GM21390 (cell line): ENCODE results near the gene CPTP.
A peak's percentile ranks its signal among the peaks of the same experiment; 100 is the strongest.
"Not testable (repeated sequence)": the region's sequence is repeated elsewhere in the genome, so short reads cannot be mapped to it uniquely, and the experiment has no call there.

Experiments
- ATAC-seq: cut with Tn5 transposase; IDR thresholded peaks from one replicate; pipeline ENCODE4 v1.9.1; 2021; ENCODE audit not compliant: unreplicated experiment

CPTP gene

GRCh38 chr1:1360506-1361169, 36.0 kb downstream of the CPTP start:
- no peak for ATAC-seq

DNA sequence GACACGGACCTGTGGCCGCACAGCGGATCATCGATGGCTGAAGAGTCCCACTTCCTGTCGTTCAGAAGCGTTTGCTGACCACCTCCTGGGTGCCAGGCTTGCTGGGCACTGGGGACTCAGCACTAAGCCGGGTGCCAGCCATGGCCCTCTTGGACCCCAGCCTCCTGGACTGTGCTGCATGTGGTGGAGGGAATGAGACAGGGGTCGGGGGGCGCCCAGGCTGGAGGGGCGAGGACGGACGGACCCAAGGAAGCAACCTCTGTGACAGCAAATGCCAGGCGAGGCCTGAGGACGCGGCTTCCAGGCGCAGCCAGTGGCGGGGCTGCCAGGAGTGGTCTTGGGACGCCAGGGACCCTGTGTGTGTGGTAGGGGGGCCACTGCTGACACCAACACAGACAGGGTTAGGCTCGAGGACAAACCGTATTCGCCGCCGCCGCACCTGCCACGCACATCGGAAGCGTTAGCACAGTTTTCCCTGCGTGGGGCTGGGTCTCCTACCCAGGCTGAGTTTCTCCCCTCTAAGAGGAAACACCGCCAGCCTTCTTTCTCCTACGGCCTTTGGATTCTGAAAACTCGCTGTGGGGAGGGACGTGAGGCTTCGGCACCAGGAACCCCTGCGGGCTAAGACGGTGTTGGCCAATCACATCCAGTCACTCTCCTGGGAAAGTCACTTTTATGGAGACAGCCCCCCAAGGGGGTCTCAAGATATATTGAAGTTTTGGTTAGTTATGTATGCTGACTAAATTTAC, 36.8 kb downstream of the CPTP start:
- no peak for ATAC-seq

DNA sequence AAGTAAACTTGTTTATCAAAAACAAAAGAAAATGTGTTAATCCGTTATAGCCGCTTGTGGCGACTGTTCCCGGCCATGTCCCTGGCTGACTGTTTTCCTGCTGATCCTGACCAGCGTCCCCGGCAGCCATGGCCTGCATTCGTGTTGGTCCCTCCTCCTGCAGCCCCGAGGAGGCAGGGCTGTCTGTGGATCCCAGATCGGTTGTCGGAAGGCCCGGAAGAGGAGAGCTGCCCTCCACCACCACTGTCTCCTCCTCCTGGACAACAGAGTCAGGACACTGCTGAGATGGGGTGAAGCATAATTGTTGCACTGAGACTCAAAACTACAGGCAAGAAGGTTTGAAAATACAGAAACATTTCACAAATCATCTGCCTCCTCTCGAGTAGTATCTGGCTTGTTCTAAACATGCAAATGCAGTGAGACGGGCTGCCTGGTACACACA, 37.4 kb downstream of the CPTP start:
- no peak for ATAC-seq

DNA sequence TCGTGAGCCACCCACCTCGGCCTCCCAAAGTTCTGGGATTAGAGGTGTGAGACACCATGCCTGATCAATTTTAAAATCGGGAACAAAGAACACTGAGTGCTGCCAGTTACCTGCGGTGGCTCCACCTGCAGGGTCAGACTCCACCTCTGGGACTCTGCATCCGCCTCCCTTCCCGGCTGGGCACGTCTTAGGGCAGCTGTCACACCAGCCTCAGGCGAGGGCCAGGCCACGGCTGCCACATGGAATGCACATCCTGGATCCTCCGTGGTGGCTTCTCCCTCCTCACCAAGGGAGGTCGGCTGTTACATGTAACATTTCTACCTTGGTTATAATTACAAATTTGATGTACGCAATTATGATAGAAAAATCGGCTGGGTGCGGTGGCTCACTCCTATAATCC, 39.7 kb downstream of the CPTP start:
- ATAC-seq = no peak

- no peak for ATAC-seq
Observed at GRCh38 chr1:1365875-1366698, 41.5 kb downstream of the CPTP start.

DNA sequence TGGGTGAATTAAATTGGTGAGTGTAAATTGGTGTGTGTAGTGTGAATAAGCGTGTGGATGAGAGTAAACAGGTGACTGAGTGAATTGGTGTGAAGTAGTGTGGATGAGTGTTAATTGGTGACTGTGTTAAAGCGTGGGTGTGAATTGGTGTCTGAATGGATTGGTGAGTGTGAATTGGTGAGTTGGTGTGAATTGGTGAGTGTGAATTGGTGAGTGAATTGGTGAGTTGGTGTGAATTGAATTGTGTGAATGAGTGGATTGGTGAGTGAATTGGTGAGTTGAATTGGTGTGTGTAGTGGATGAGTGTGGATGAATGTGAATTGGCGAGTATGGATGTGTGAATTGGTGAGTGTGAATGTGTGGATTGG, 42.1 kb downstream of the CPTP start:
- no peak for ATAC-seq

DNA sequence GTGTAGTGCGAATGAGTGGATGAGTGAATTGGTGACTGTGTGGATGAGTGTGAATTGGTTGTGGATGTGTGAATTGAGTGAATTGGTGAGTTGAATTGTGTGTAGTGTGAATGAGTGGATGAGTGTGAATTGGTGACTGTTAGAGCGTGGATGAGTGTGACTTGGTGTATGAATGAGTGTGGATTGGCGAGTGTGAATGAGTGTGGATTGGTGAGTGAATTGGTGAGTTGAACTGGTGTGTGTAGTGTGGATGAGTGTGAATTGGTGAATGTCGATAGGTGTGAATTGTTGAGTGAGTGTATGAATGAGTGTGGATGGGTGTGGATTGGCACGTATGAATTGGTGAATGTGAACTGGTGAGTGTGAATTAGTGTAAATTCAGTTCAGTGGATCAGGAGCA, 42.7 kb downstream of the CPTP start:
- ATAC-seq = no peak

GRCh38 chr1:1370094-1370493, 45.5 kb downstream of the CPTP start:
- ATAC-seq = not testable (repeated sequence)

GRCh38 chr1:1370771-1371300, 46.2 kb downstream of the CPTP start:
- ATAC-seq = no peak

- ATAC-seq = no peak
Observed at GRCh38 chr1:1371364-1371745, 46.8 kb downstream of the CPTP start.

DNA sequence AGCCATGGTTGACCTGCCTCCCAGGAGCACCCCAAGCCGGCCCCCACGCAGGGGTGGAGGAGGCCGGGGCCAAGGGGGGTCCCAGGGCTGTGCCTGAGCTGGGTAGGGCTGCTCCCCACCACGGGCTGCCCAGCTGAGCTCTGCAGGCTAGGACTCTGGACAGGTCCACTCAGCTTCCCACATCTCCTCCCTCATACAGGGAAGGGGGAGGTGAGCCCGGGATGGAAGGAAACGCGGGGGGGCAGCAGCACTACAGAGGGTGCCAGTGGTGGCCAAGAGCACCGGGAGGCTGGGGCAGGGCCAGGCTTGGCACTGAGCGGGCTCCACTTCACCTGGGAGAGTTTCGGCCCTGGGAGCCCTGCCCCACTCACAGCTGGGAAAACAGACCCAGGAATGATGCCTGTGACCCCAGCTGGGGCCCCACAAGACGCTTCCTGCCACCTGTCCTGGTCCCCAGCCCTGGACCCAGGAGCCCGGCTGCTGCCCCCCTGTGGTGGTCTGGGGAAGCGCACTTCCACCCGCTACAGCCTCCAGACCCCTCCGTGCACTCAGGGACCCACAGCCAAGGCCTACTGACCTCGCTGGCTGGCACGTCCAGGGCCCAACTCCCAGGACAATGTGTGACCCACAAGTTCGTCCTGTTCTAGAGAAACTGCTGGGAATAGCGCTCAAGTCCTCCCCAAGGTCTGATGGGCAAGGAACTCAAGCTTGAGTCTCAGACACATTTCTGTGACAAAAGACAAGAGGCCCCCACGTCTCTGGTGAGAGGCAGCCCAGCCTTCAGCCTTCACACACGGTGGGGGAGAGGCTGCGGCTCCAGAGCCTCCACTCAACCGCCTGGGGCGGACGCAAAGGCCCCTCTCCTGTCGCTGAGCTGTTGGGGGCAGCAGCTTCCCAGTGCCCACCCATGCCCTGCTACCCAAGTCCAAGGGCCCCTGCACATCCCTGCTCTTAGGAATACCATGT, 47.4 kb downstream of the CPTP start:
- ATAC-seq = no peak

- no peak for ATAC-seq
Observed at GRCh38 chr1:1373051-1373814, 48.6 kb downstream of the CPTP start.

- ATAC-seq = no peak
Observed at GRCh38 chr1:1373815-1374588, 49.4 kb downstream of the CPTP start.

DNA sequence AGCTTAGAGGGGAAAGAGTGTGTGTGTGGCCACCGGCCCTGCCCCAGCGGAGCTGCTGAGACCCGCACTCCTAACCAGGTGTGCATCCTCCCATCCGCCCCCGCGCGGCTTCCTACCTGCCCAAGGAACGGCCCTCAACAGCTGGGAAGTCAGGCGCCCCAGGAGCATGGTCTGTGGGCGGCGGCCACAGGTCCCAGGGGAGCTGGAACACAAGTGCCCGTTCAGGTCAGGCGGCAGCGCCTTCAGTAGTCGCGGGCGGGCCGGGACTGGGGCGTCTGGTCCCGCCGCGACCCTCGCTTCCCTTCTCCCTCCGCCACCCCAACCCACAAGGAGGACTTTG, 50.0 kb downstream of the CPTP start:
- no peak for ATAC-seq

DNA sequence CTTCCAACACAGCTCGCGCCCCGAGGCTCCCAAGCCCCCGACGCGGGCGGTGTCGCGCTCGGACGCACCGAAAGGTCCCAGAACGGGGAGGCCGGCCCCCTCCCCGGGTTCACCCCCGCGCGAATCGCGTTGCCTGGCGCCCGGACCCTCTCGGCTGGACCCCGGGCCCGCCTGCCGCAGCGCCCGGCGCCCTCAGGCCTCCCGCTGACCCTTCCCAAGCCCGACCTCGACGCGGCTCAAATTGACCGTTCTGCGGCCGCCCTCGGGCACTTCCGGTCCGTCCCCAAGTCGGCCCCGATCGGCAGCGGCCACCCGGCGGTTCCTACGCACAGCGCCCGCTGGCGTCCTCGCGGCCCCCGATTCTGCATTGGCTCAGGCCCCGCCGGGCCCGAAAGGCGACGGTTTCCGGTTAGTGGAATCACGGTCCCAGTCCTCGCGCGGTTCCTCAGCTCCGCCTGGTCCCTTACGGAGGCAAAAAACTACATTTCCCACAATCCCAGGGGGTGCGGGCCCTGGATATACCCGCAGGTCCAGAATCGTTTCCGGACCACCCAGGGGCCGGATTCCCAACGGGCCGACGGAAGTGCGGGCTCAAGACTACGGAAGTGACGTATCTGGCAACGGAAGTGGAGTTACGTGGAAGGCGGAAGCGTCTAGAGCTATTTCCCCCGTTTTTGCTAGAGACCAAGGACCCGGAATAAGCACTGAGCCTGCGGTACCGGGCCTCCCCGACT, 50.5 kb downstream of the CPTP start, which contains the start of gene AURKAIP1:
AURKAIP1 (minus strand) TSS at position 279 of the 734 bp plus-strand sequence. CDS start 451 bp downstream, outside the sequence.
- peak; percentile 83 for ATAC-seq

DNA sequence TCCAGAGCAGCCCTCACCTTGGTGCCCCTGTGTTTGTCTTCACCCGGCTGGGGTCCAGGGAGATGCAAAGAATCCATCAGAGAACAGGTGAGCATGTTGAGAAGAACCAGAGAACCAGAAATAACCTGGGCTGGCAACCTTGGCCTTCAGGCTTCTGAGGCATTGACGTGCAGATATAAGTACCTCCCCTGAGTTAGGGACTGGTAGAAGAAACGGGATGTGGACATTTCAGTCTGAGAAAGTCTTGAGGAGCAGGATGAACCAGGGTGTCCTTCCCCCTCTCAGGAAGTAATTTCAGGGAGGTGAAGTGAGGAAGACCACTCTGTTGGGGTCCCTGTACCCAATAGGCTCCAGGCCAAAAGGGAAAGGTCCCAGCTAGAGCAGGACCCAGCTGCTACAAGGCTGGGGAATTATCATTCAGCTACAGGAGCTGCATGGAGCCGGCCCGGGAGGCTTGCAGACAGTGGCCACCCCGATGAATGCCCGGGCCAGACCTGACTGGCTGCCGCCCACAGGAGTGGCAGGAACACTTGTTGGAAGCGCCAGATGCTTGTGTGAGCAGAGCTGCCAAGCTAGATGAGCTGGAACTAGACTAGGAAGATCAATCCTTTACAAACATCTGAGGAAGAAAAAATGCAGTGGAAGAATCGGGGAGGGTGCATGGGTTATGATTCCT, 52.1 kb downstream of the CPTP start:
- ATAC-seq = no peak

DNA sequence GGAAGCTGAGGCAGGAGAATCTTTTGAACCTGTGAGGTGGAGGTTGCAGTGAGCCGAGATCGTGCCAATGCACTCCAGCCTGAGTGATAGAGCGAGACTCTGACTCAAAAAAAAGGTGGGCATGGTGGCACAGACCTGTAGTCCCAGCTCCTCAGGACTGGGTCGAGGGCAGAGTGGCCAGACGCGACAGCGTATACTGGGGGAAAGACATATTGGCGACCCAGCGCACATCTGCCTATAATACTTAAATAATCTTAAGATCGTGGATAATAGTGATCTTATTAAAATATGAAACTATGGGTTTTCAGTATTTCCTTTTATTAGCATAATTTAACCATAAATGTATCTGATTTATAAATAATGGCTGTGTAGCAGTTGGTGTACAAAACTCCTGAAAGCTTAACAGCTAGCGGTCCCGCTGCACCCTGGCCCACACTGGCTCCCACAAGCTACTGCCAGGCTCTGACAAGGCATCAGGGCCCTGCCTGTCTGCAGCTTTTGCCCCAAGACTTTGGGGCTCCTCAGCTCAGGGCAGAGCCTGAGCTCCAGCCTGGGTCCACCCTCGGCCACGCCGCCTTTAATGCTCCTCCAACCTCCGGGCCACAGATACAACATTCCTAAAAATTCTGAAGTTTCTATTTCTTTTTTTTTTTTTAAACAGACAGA, 53.1 kb downstream of the CPTP start:
- no peak for ATAC-seq
